ENCODE data around the gene RGS17.

DNA sequence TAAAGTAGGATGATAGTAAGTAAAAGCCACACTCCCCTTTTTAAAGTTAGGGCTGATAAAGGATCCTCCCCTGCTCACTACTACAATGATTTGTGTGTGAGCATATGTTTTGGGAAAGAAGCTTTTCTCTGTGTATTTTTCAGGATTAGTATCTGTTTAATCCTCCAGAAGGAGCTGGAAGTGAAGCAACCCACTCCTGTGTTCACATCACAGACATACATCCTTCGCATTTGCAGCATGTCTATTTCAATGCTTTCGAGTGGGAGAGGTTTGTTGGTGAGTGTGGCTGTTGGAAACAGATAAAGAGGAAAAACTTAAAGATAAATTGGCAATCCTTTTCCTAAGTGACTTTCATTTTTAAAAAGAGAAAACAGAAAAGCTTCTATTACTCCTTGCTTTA, 31.6 kb upstream of the RGS17 start:
- TF ChIP-seq, protein P1, sequence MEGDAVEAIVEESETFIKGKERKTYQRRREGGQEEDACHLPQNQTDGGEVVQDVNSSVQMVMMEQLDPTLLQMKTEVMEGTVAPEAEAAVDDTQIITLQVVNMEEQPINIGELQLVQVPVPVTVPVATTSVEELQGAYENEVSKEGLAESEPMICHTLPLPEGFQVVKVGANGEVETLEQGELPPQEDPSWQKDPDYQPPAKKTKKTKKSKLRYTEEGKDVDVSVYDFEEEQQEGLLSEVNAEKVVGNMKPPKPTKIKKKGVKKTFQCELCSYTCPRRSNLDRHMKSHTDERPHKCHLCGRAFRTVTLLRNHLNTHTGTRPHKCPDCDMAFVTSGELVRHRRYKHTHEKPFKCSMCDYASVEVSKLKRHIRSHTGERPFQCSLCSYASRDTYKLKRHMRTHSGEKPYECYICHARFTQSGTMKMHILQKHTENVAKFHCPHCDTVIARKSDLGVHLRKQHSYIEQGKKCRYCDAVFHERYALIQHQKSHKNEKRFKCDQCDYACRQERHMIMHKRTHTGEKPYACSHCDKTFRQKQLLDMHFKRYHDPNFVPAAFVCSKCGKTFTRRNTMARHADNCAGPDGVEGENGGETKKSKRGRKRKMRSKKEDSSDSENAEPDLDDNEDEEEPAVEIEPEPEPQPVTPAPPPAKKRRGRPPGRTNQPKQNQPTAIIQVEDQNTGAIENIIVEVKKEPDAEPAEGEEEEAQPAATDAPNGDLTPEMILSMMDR (IDR thresholded peaks at IDR 0.05) = no peak
- no peak for TF ChIP-seq POLR2A (IDR thresholded peaks at IDR 0.05)

All from lower leg skin (tissue), 3 donors.